Measurements from ENCODE around the gene GNAO1. TPM values are rescaled to one million over a fixed set of nuclear protein-coding genes. Genes with fewer than 3 reads are reported as not detected.

GNAO1 gene
- total RNA-seq, 1 experiment from 2014 or later = not detected

- Histone ChIP-seq H3K36me3 (ENCODE audit: insufficient read depth, low read length, poor library complexity, severe bottlenecking) (no peaks in the 10 kb centered on the region), H3K27me3 (replicated peaks; ENCODE audit: insufficient read depth, low read depth, low read length, poor library complexity) (no peaks in the 10 kb centered on the region), H3K4me1 (ENCODE audit: insufficient read depth, low read length, poor library complexity, severe bottlenecking) (no peaks in the 10 kb centered on the region), H3K4me3 (ENCODE audit: low read depth, low read length, poor library complexity, severe bottlenecking) (no peak overlapping the region), H3K9me3 (ENCODE audit: low read depth, low read length, poor library complexity, severe bottlenecking) (no peaks in the 10 kb centered on the region), H3K27ac (ENCODE audit: low read depth, low read length, poor library complexity, severe bottlenecking) (no peak overlapping the region)
- intact Hi-C loops (cut with micrococcal nuclease; ENCODE audit: unreplicated experiment) = no loop called here
- DNase-seq (ENCODE audit: low spot score) = no peak
- ChIA-PET POLR2A (ENCODE audit: low non-redundant PET) (no interaction called here), CTCF (no interaction called here)
- BruUV-seq (replicated peaks) = no TSS peak
- TF ChIP-seq CTCF (conservative IDR thresholded peaks at IDR 0.05; ENCODE audit: low read depth, low read length) (no peak), EZH2 (IDR thresholded peaks at IDR 0.05; ENCODE audit: borderline replicate concordance, low read depth, low read length, poor library complexity, severe bottlenecking) (no peak)
These were observed 160.2 kb downstream of the GNAO1 start for GRCh38 chr16:56351481-56351880.

- no peak for TF ChIP-seq EZH2 (IDR thresholded peaks at IDR 0.05; ENCODE audit: borderline replicate concordance, low read depth, low read length, poor library complexity, severe bottlenecking)
- no peak for TF ChIP-seq CTCF (conservative IDR thresholded peaks at IDR 0.05; ENCODE audit: low read depth, low read length)
- intact Hi-C loops (cut with micrococcal nuclease; ENCODE audit: unreplicated experiment) = no loop called here
- Histone ChIP-seq H3K9me3 (ENCODE audit: low read depth, low read length, poor library complexity, severe bottlenecking) (no peaks in the 10 kb centered on the region), H3K36me3 (ENCODE audit: insufficient read depth, low read length, poor library complexity, severe bottlenecking) (no peaks in the 10 kb centered on the region), H3K27ac (ENCODE audit: low read depth, low read length, poor library complexity, severe bottlenecking) (no peak overlapping the region), H3K4me1 (ENCODE audit: insufficient read depth, low read length, poor library complexity, severe bottlenecking) (no peaks in the 10 kb centered on the region), H3K27me3 (replicated peaks; ENCODE audit: insufficient read depth, low read depth, low read length, poor library complexity) (no peaks in the 10 kb centered on the region), H3K4me3 (ENCODE audit: low read depth, low read length, poor library complexity, severe bottlenecking) (no peak overlapping the region)
- no TSS peak for BruUV-seq (replicated peaks)
- no peak for DNase-seq (ENCODE audit: low spot score)
- ChIA-PET POLR2A (ENCODE audit: low non-redundant PET) (no interaction called here), CTCF (interaction anchor here (0.6 kb wide), 1 partner anchor 305 kb away, joined by 4 read pairs; no protein-coding TSS in a partner anchor)
These were observed 161.2 kb downstream of the GNAO1 start for GRCh38 chr16:56352351-56353053.

- TF ChIP-seq EZH2 (IDR thresholded peaks at IDR 0.05; ENCODE audit: borderline replicate concordance, low read depth, low read length, poor library complexity, severe bottlenecking) (no peak), CTCF (conservative IDR thresholded peaks at IDR 0.05; ENCODE audit: low read depth, low read length) (no peak)
- H3K9me3 ChIP-seq (ENCODE audit: low read depth, low read length, poor library complexity, severe bottlenecking) = no peaks in the 10 kb centered on the region
- no peaks in the 10 kb centered on the region for H3K4me1 ChIP-seq (ENCODE audit: insufficient read depth, low read length, poor library complexity, severe bottlenecking)
- BruUV-seq (replicated peaks) = no TSS peak
- H3K27me3 ChIP-seq (replicated peaks; ENCODE audit: insufficient read depth, low read depth, low read length, poor library complexity) = no peaks in the 10 kb centered on the region
- ChIA-PET CTCF (interaction anchor here (0.6 kb wide), 1 partner anchor 304 kb away, joined by 4 read pairs; no protein-coding TSS in a partner anchor), POLR2A (ENCODE audit: low non-redundant PET) (no interaction called here)
- H3K4me3 ChIP-seq (ENCODE audit: low read depth, low read length, poor library complexity, severe bottlenecking) = no peak overlapping the region
- intact Hi-C loops (cut with micrococcal nuclease; ENCODE audit: unreplicated experiment) = no loop called here
- no peak overlapping the region for H3K27ac ChIP-seq (ENCODE audit: low read depth, low read length, poor library complexity, severe bottlenecking)
- no peaks in the 10 kb centered on the region for H3K36me3 ChIP-seq (ENCODE audit: insufficient read depth, low read length, poor library complexity, severe bottlenecking)
- DNase-seq (ENCODE audit: low spot score) = no peak
These were observed 162.0 kb downstream of the GNAO1 start for GRCh38 chr16:56353054-56353921.
